HG03064 (cell line): ENCODE measurements around the gene VCAM1.
"Not testable (repeated sequence)": the region's sequence is repeated elsewhere in the genome, so short reads cannot be mapped to it uniquely, and the experiment has no call there.

ENCODE experiments used
- ATAC-seq: cut with Tn5 transposase; IDR thresholded peaks from one replicate; pipeline ENCODE4 v1.9.1; 2021; ENCODE audit warnings: low read depth; ENCODE audit not compliant: unreplicated experiment

Gene VCAM1, protein sequence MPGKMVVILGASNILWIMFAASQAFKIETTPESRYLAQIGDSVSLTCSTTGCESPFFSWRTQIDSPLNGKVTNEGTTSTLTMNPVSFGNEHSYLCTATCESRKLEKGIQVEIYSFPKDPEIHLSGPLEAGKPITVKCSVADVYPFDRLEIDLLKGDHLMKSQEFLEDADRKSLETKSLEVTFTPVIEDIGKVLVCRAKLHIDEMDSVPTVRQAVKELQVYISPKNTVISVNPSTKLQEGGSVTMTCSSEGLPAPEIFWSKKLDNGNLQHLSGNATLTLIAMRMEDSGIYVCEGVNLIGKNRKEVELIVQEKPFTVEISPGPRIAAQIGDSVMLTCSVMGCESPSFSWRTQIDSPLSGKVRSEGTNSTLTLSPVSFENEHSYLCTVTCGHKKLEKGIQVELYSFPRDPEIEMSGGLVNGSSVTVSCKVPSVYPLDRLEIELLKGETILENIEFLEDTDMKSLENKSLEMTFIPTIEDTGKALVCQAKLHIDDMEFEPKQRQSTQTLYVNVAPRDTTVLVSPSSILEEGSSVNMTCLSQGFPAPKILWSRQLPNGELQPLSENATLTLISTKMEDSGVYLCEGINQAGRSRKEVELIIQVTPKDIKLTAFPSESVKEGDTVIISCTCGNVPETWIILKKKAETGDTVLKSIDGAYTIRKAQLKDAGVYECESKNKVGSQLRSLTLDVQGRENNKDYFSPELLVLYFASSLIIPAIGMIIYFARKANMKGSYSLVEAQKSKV

GRCh38 chr1:100719490-100719889 is at the start of gene VCAM1:
Gene VCAM1 (plus strand): TSS chr1:100719742. CDS start chr1:100719861, 119 bp downstream.
- no peak for ATAC-seq

GRCh38 chr1:100670083-100670482 is 49.5 kb upstream of the VCAM1 start:
- ATAC-seq, result no peak

- no peak for ATAC-seq
Observed at GRCh38 chr1:100671601-100672000, 47.9 kb upstream of the VCAM1 start.

DNA sequence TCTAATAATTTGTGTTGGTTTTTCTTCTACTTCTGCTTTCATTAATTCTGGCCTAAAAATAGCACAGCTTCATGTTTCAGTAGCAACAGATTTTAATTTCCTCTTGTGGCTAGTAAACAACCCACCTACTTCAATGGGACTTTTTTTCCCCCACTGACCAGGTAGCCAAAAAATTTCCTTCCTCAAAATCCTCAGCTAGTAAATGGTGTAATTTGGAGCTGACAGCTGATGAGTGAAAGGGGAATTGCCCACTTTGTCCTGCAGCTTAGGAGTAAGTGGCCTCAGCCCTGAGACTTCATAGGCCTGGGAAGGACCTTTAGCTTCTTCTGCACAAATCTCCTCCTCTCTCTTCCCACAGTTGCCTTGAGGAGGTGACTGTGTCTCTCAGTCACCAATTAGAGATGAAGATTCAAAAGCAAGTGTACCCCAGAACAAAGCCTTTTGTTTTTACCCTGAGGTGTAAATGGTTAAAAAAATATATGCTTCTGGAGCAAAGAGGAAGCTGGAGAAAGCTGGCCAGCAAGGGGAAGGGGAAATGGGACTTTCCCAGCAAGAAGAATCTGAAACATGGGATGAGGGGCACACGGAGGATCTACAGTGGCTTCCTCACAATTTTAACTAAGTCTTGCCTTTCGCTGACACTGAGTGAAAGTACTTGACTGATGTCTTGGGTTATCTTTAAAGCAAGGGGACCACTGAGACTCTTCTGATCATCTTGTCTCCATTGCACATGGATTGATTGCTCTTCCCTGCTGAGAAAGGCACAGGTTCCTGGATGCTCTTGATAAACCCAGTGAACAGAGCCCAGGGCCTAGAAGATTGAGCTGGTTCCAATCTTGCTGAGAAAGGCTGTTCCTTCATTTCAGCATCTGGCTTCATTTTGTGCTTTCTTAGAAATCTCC is 35.8 kb upstream of the VCAM1 start:
- ATAC-seq, result no peak

GRCh38 chr1:100699744-100700143 is 19.8 kb upstream of the VCAM1 start:
- no peak for ATAC-seq

- no peak for ATAC-seq
Observed at GRCh38 chr1:100700586-100700985, 19.0 kb upstream of the VCAM1 start.

DNA sequence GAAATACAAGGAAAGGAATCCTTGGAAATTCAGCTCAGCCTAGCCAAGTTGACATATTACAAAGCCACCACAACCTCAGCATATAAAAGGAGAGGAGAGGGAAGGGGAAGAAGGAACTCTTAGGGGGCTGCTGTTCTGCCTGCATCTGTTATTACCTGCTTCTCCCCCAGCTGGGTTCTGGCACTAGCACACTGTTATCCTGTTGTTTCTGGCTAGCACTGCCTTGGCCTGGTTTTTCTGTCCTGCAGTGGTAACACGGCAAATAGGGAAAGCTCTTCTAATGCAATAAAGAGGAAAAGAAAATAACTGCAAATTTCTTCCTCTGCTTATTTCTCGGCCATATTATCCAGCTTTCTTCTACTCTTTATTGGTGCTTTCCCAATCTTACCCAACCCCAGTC is 16.5 kb upstream of the VCAM1 start:
- no peak for ATAC-seq

DNA sequence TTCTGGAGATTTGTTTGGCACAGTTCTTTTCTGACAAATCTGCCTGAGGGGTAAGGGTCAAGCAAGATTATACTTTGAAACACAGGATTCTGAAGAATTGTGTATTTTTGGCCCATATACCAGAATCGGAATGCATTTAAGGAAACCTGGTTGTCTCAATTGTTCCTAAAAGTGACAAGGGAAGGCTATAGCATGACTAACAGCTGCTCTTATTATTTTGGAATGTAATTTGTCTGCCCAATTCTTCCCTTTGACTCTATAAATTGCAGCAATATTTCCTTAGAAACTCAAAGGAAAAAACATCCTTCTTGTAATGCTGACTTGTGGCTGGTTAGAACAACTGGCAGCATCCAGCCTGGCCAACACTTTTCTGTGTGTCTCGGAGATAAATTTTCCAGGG is 15.8 kb upstream of the VCAM1 start:
- no peak for ATAC-seq

DNA sequence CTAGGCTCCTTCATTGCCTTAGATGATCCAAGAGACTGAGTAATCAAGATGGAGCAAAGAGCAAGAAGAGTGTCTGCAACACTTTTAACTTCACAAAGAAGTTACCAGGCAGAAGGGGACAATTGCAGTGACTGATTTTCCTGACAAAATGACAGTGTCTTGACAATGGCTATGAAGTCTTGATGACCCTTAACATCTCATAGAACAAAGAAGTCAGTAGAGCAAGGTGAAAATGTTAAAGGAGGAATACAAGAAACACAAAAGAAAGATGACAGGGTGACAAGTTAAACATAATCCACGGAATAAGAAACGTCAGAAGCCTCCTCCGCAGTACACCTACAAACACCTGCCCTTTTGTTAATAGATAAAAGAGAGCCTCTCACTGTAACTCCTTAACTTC is 15.1 kb upstream of the VCAM1 start:
- no peak for ATAC-seq

DNA sequence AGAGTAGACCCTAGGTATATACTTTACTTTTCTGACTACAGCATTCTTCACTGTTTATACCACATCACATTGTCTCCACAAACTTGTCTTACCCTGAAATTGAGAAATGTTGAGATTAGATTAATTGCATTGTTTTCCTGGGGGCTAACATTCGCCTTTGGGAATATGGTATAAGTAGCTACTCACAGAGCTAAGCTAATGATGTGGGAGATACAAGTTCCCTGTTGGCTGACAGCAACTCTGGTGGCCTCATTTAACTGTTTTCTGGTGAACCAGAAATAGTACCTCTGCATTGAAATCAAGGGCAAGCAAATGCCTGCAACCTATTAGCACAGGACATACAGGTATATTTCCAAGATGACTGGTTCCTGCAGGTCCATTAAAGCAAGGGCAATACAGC is 13.2 kb upstream of the VCAM1 start:
- ATAC-seq, result no peak

DNA sequence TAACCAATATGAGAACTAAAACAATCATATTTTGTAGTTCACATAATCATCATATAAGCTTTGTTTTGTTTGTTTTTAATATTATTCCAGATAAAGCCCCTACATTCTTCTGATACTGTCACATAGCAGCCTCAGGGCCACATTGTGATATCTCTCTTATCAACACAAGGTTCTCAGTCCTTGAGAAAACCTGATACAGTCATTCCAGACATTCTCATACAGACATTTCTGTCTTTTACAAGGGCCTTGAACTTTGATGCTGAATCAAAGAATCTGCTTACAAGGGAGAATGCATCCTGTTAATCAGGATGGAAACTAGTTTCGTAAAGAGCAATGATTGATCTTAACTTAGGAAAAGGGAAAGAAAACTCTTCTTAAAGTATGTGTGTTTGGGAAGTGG is 12.7 kb upstream of the VCAM1 start:
- ATAC-seq, result no peak

DNA sequence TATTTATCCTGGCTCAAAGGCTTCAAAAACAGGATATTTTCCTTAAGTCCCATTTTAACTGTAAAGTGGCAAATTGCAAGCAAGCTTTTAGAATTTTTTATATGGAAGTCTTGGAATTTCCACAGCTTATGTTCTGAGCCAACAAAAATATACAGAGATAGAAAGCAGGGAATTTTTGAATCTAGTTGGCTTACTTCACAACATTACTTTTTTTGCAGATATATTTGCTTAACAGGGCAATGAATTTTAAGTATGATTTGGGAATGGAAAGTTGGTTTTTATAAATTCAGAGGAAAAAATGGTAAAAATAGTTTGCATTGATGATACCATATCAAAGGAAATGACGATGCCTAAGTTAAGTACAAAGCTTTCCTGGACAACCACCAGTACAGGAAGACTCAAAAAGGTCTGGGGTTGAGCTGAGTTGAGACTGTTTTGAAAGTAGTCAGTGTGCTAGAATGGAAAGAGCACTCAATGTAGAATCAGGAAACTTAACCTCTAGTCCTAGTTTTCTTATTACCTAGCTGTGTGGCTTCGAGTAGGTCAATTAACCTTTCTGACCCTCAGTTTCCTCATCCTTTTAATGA is 11.0 kb upstream of the VCAM1 start:
- ATAC-seq, result no peak

- ATAC-seq, result no peak
Observed at GRCh38 chr1:100710906-100711682, 8.4 kb upstream of the VCAM1 start.

- not testable (repeated sequence) for ATAC-seq
Observed at GRCh38 chr1:100713027-100713426, 6.5 kb upstream of the VCAM1 start.

DNA sequence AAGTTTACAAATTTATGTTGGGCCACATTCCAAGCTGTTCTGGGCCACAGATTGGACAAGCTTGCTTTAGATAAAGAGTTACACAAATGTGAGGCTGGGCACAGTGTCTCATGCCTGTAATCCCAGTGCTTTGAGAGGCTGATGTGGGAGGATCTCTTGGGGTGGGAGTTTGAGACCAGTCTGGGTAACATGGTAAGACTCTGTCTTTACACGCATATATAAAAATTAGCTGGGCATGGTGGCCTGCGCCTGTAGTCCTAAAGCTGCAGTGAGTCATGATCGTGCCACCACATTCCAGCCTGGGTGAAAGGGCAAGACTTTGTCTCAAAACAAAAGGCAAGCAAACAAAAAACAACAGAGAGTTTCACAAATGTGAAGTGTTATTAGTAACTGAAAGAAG is 5.9 kb upstream of the VCAM1 start:
- no peak for ATAC-seq

GRCh38 chr1:100714599-100714998 is 4.9 kb upstream of the VCAM1 start:
- no peak for ATAC-seq

- ATAC-seq, result no peak
Observed at GRCh38 chr1:100717218-100717617, 2.3 kb upstream of the VCAM1 start.

DNA sequence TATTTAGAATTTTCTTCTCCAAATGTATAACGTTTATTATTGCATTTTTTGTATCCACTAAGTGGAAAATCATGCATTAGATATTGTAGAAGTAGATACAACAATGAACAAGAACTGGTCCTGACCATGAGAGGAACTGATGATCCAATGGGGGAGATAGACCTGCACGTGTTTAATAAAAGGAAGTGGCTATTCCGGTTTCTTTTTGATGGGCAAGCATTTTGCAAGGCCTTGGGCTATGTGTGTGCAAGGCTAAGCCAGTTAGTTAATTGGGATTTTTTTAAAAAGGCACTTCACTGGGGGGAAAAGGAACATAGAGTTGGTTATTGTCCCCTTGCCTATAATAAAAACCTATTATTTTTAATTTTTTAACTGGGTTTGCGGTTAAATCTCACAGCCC is 961 bp upstream of the VCAM1 start:
- ATAC-seq, result no peak

GRCh38 chr1:100720101-100720500 is 559 bp downstream of the VCAM1 start:
- ATAC-seq, result no peak

- no peak for ATAC-seq
Observed at GRCh38 chr1:100720751-100721150, 1.2 kb downstream of the VCAM1 start.
